Nephron progenitor cell (in vitro differentiated cells): ENCODE results near the gene AHCTF1.
"Not testable (repeated sequence)": the region's sequence is repeated elsewhere in the genome, so short reads cannot be mapped to it uniquely, and the experiment has no call there.

Experiments used
- DNase-seq: peaks from one replicate; pipeline ENCODE4 v3.0.0; 2021
- H3K27ac Mint-ChIP-seq: 2 replicates; pipeline ENCODE4 v1.8.0; 2021; ENCODE audit warnings: mild to moderate bottlenecking, moderate library complexity, mixed read lengths
- H3K27me3 Mint-ChIP-seq: 2 replicates; pipeline ENCODE4 v1.8.0; 2021; ENCODE audit warnings: mild to moderate bottlenecking, low read depth, mixed read lengths; ENCODE audit not compliant: poor library complexity
- H3K36me3 Mint-ChIP-seq: 2 replicates; pipeline ENCODE4 v1.8.0; 2021; ENCODE audit warnings: low read depth, mixed read lengths
- H3K4me1 Mint-ChIP-seq: 2 replicates; pipeline ENCODE4 v1.8.0; 2021; ENCODE audit warnings: mixed read lengths
- H3K4me3 Mint-ChIP-seq: 2 replicates; pipeline ENCODE4 v1.8.0; 2021; ENCODE audit warnings: mild to moderate bottlenecking, moderate library complexity, mixed read lengths
- H3K9me3 Mint-ChIP-seq: 2 replicates; pipeline ENCODE4 v1.8.0; 2021; ENCODE audit warnings: mild to moderate bottlenecking, moderate library complexity, mixed read lengths
- TF ChIP-seq, protein P1 (sequence below): fragments of 200-600 bp; sonication (generic); IDR thresholded peaks from 2 replicates; pipeline ENCODE4 v1.5.0; 2021; ENCODE audit warnings: antibody characterized with exemption

AHCTF1 gene

DNA sequence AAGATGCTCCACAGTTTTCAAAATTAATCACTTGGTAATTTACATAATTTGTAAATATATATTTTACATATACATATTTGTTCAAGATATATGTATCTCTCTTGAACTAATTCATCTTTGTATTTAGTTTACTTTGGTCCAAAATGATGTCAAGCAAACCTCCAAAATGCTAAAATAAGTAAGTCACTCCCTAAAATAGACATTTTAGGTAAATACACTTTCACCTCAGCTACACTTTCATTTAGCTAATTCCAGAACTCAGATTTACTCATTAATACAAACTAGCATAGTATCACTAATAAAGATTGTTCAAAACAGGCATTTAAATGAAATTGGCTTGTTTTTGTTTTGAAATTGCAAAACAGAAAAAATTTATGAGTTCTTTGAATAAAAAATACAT is 40.6 kb downstream of the AHCTF1 start:
- Mint-ChIP-seq H3K36me3 (peaks cover 82% of the 10 kb centered on the region), H3K4me1 (no peaks in the 10 kb centered on the region), H3K27me3 (no peaks in the 10 kb centered on the region), H3K27ac (no peak overlapping the region), H3K9me3 (no peaks in the 10 kb centered on the region), H3K4me3 (no peak overlapping the region)
- no peak for DNase-seq
- TF ChIP-seq, protein P1, sequence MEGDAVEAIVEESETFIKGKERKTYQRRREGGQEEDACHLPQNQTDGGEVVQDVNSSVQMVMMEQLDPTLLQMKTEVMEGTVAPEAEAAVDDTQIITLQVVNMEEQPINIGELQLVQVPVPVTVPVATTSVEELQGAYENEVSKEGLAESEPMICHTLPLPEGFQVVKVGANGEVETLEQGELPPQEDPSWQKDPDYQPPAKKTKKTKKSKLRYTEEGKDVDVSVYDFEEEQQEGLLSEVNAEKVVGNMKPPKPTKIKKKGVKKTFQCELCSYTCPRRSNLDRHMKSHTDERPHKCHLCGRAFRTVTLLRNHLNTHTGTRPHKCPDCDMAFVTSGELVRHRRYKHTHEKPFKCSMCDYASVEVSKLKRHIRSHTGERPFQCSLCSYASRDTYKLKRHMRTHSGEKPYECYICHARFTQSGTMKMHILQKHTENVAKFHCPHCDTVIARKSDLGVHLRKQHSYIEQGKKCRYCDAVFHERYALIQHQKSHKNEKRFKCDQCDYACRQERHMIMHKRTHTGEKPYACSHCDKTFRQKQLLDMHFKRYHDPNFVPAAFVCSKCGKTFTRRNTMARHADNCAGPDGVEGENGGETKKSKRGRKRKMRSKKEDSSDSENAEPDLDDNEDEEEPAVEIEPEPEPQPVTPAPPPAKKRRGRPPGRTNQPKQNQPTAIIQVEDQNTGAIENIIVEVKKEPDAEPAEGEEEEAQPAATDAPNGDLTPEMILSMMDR = no peak

DNA sequence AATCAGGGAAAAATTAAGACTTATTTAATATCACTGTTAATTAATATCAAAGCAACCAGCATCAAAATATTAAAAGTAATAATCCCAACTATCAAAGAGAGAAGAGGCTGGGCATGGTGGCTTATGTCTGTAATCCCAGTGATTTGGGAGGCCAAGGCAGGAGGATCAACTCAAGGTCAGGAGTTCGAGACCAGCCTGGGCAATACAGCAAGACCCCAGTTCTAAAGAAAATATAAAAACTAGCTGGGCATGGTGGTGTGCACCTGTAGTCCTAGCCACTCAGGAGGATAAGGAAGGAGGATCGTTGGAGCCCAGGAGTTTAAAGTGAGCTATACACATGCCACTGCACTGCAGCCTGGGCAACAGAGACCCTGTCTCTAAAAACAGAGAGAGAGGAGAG is 43.2 kb downstream of the AHCTF1 start:
- Mint-ChIP-seq H3K27me3 (no peaks in the 10 kb centered on the region), H3K4me3 (no peak overlapping the region), H3K27ac (peak overlapping the region; percentile 43), H3K9me3 (no peaks in the 10 kb centered on the region), H3K4me1 (no peaks in the 10 kb centered on the region), H3K36me3 (peaks cover 72% of the 10 kb centered on the region)
- TF ChIP-seq, protein P1 = no peak
- no peak for DNase-seq

DNA sequence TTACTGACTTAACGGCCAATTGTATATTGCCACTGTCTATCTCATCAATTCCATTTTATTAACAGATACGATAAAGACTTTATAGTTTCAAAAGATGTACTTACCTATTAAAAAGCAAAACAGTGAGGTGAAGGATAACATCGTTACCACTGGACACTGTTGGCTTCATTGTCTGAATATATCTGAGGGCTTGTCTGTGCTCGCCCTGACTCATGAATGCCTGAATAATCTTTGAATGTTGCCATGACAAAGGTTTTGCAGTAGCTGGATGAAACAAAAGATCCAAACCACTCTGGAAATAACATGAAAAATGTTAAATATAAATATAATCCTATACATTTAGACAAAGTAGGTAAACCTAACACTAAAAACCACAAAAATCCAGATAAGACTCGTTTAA is 46.4 kb downstream of the AHCTF1 start:
- DNase-seq, H3K4me1 Mint-ChIP-seq, H3K27ac Mint-ChIP-seq, H3K9me3 Mint-ChIP-seq, H3K27me3 Mint-ChIP-seq, H3K4me3 Mint-ChIP-seq: not testable (repeated sequence)
- H3K36me3 Mint-ChIP-seq = peaks cover 70% of the 10 kb centered on the region

DNA sequence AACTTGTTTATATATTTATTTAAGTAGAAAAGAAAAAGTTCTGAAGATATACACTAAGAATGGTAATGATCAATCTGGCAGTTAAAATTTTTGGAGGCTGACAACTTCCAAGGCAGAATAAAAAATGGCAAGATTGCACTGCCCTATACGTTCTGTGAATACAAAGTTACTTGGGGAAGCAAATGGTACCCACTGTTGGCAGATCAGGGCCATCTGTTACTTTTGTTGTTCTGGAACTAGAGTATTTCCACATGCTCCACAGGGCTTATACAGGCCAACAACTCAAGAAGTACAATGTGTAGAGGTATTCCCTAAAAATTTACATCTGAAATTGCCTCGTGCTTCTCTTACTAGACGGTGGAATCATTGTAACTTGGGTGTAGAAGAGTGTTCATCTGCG is 53.2 kb downstream of the AHCTF1 start:
- DNase-seq = no peak
- Mint-ChIP-seq H3K36me3 (peaks cover 67% of the 10 kb centered on the region), H3K4me3 (no peak overlapping the region), H3K9me3 (no peaks in the 10 kb centered on the region), H3K27ac (no peak overlapping the region), H3K27me3 (no peaks in the 10 kb centered on the region), H3K4me1 (no peaks in the 10 kb centered on the region)
- TF ChIP-seq, protein P1 = no peak

DNA sequence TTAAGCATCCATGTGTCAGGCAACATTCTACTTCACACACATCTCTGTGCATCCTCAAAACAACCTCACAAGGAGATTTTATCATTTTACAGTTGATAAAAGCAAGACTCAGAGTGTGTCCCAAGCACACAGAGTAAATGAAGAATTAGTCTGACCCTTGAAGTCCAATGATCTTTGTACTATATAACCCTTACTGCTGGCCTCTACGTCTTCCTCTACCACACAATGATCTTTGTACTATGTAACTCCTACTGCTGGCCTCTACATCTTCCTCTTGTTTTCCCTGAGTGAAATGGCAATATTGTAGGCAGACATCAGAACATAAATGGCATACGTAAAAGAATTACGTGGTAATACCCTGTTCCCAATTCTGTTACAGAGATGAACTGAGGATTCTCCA is 55.3 kb downstream of the AHCTF1 start:
- peaks cover 78% of the 10 kb centered on the region for H3K36me3 Mint-ChIP-seq
- H3K27ac Mint-ChIP-seq = no peak overlapping the region
- no peaks in the 10 kb centered on the region for H3K4me1 Mint-ChIP-seq
- H3K9me3 Mint-ChIP-seq = no peaks in the 10 kb centered on the region
- no peak for DNase-seq
- H3K27me3 Mint-ChIP-seq = no peaks in the 10 kb centered on the region
- H3K4me3 Mint-ChIP-seq = no peak overlapping the region
- TF ChIP-seq, protein P1 = no peak

DNA sequence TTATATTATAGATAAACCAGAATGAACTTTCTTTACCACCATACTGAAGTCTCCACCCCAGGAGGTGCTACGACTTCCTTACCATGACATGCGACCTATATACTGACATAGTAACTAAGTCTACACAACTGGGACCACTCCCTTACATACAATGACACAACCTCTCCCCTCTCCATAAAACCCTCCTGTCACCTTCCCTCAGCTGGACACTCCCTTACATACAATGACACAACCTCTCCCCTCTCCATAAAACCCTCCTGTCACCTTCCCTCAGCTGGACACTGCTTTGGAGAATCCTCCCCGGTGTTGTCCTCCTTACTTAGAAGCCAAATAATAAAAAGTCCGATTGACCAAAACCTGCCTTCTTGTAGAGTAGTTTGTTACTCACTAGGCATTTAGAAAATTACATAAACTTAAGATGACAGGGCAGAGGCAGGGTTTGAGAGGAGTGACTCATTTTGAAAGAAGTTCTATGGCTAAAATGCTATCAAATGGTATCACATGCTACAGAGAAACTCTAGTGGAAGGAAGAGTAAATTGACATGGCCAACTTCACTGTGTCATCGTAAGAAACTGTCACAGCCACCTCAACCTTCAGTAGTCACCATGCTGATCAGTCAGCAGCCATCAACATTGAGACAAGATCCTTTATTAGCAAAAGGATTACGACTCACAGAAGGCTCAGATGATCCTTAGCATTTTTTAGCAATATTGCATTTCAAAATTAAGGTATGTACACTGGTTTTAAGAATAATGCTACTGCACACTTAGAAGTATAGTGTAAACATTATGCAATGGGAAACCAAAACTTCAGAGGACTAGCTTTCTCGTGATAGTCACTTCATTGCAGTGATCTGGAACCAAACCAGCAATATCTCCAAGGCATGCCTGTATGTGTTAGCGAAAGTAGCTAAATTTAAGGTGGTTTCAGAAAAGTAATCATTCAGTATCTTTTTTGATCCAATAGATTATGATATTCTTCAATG is 56.4 kb downstream of the AHCTF1 start:
- TF ChIP-seq, protein P1 = no peak
- Mint-ChIP-seq H3K36me3 (peaks cover 78% of the 10 kb centered on the region), H3K27me3 (no peaks in the 10 kb centered on the region), H3K9me3 (no peaks in the 10 kb centered on the region), H3K27ac (peak overlapping the region; percentile 21), H3K4me3 (no peak overlapping the region), H3K4me1 (no peaks in the 10 kb centered on the region)
- DNase-seq = no peak
